Activated CD8-positive, alpha-beta memory T cell treated with anti-CD3 and anti-CD28 coated beads, Interleukin-2, amount 50 U/mL, for 4 hours (primary cell): ENCODE data around the gene ERFE.

Experiments used
- DNase-seq: peaks from one replicate; pipeline ENCODE4 v3.0.0-alpha.2; 2020

Gene ERFE

GRCh38 chr2:238140040-238140439 is 18.7 kb upstream of the ERFE start:
- DNase-seq = no peak

- no peak for DNase-seq
Measured at GRCh38 chr2:238140721-238141540, 17.8 kb upstream of the ERFE start.

- DNase-seq = no peak
Measured at GRCh38 chr2:238141541-238142318, 17.0 kb upstream of the ERFE start.

- DNase-seq = no peak
Measured at GRCh38 chr2:238142382-238143205, 16.2 kb upstream of the ERFE start.

GRCh38 chr2:238143239-238143951 is 15.4 kb upstream of the ERFE start:
- no peak for DNase-seq

- DNase-seq = no peak
Measured at GRCh38 chr2:238144262-238144661, 14.5 kb upstream of the ERFE start.

- no peak for DNase-seq
Measured at GRCh38 chr2:238145046-238145445, 13.7 kb upstream of the ERFE start.

GRCh38 chr2:238145851-238146250 is 12.9 kb upstream of the ERFE start:
- no peak for DNase-seq

- no peak for DNase-seq
Measured at GRCh38 chr2:238146884-238147544, 11.8 kb upstream of the ERFE start.

GRCh38 chr2:238148981-238149380 is 9.8 kb upstream of the ERFE start:
- DNase-seq = no peak

GRCh38 chr2:238149841-238150572 is 8.8 kb upstream of the ERFE start:
- DNase-seq = no peak

GRCh38 chr2:238150686-238151085 is 8.1 kb upstream of the ERFE start:
- no peak for DNase-seq

GRCh38 chr2:238151205-238151604 is 7.6 kb upstream of the ERFE start:
- no peak for DNase-seq

- no peak for DNase-seq
Measured at GRCh38 chr2:238151628-238152235, 7.0 kb upstream of the ERFE start.

GRCh38 chr2:238152771-238153688 is 5.7 kb upstream of the ERFE start:
- DNase-seq = no peak

- no peak for DNase-seq
Measured at GRCh38 chr2:238154570-238154969, 4.2 kb upstream of the ERFE start.

- DNase-seq = no peak
Measured at GRCh38 chr2:238155051-238155760, 3.6 kb upstream of the ERFE start.

- DNase-seq = no peak
Measured at GRCh38 chr2:238155761-238156694, 2.7 kb upstream of the ERFE start.
